ENCODE results near the gene CNIH4.

DNA sequence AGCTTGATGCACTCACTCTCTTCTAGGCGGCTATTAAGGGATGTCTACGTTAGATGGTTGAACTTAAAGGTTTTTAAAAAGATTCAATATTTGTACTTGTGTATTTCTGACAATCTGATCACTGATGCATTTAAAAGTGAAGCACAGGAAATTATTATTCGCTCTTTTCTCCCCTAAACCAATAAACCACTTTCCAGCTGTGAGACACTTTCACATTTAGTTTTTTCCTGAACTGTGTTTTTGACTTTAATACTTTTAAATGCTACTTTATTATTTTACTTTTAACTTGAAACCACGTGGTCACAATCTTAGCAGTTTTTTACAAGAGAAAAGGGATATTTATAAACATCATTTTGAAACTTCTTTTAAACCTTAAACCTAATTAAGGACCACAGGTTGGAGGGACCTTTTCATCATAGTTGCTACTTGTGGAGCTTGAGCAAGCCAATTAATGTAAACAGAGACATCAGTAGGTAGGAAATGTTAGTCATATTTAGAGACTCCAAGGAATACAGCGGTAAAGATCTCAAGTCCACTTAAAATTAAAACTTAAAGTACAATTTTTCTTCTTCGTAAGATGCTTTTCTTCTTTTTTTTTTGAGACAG is 68.7 kb downstream of the CNIH4 start:
- TF ChIP-seq POLR2AphosphoS5 (IDR thresholded peaks at IDR 0.05; ENCODE audit: low read depth, low read length): no peak
- no peak for TF ChIP-seq CTCF (IDR thresholded peaks at IDR 0.05)
- TF ChIP-seq SIN3A (IDR thresholded peaks at IDR 0.05; ENCODE audit: borderline replicate concordance, insufficient read depth, low read depth, low read length): no peak
- TF ChIP-seq REST (IDR thresholded peaks at IDR 0.05; ENCODE audit: insufficient read depth in 1 of 2, low read depth in 2 of 2, low read length in 1 of 2): no peak
